ENCODE results near the gene AGBL3.
A peak's percentile ranks its signal among the peaks of the same experiment; 100 is the strongest.

The AGBL3 gene

GRCh38 chr7:134986363-134987251 is at the start of gene AGBL3:
TSS of gene AGBL3 (plus strand) at chr7:134986508. CDS start at chr7:134987934, 1,426 bp downstream.
- peak; percentile 93 for DNase-seq

GRCh38 chr7:134936893-134937510 is 49.3 kb upstream of the AGBL3 start:
- no peak for DNase-seq

- DNase-seq: no peak
Measured at GRCh38 chr7:134938141-134938540, 48.2 kb upstream of the AGBL3 start.

GRCh38 chr7:134939136-134939535 is 47.2 kb upstream of the AGBL3 start:
- no peak for DNase-seq

- DNase-seq: no peak
Measured at GRCh38 chr7:134940729-134941128, 45.6 kb upstream of the AGBL3 start.

- DNase-seq: no peak
Measured at GRCh38 chr7:134941185-134941900, 45.0 kb upstream of the AGBL3 start.

GRCh38 chr7:134941952-134942351 is 44.4 kb upstream of the AGBL3 start:
- DNase-seq: no peak

- no peak for DNase-seq
Measured at GRCh38 chr7:134942690-134943466, 43.4 kb upstream of the AGBL3 start.

- no peak for DNase-seq
Measured at GRCh38 chr7:134943785-134944400, 42.4 kb upstream of the AGBL3 start.

- DNase-seq: no peak
Measured at GRCh38 chr7:134945691-134946090, 40.6 kb upstream of the AGBL3 start.

GRCh38 chr7:134946260-134946659 is 40.0 kb upstream of the AGBL3 start:
- no peak for DNase-seq

- no peak for DNase-seq
Measured at GRCh38 chr7:134947329-134947728, 39.0 kb upstream of the AGBL3 start.

- DNase-seq: no peak
Measured at GRCh38 chr7:134947831-134948230, 38.5 kb upstream of the AGBL3 start.

GRCh38 chr7:134948246-134948645 is 38.1 kb upstream of the AGBL3 start:
- no peak for DNase-seq

GRCh38 chr7:134948736-134949135 is 37.6 kb upstream of the AGBL3 start:
- no peak for DNase-seq

- no peak for DNase-seq
Measured at GRCh38 chr7:134949171-134949570, 37.1 kb upstream of the AGBL3 start.

- DNase-seq: peak; percentile 20
Measured at GRCh38 chr7:134954197-134955082, 31.9 kb upstream of the AGBL3 start.

- no peak for DNase-seq
Measured at GRCh38 chr7:134957005-134957404, 29.3 kb upstream of the AGBL3 start.

GRCh38 chr7:134959810-134960209 is 26.5 kb upstream of the AGBL3 start:
- no peak for DNase-seq

- no peak for DNase-seq
Measured at GRCh38 chr7:134962270-134962780, 24.0 kb upstream of the AGBL3 start.

GRCh38 chr7:134963036-134963435 is 23.3 kb upstream of the AGBL3 start:
- DNase-seq: no peak

Measured in NCI-H2029 (cell line).